GM23338 (cell line): ENCODE data around the gene TSPO2.

Experiments
- CTCF ChIP-seq, 2 experiments: fragments of 200-600 bp in 1 of 2; sonication (generic) in 1 of 2; conservative IDR thresholded peaks; 2 replicates each; pipeline versions ENCODE4 v1.5.1 to v1.6.1; 2016 to 2017; ENCODE audit warnings: antibody characterized with exemption in 2 of 2, low read depth in 2 of 2, mild to moderate bottlenecking in 2 of 2, moderate library complexity in 1 of 2
- POLR2AphosphoS5 ChIP-seq: IDR thresholded peaks from 2 replicates; pipeline ENCODE4 v1.6.1; 2016; ENCODE audit warnings: antibody characterized with exemption, low read depth
- REST ChIP-seq: IDR thresholded peaks from one replicate; pipeline ENCODE4 v1.6.1; 2018; ENCODE audit warnings: antibody characterized with exemption; ENCODE audit not compliant: unreplicated experiment

GRCh38 chr6:40998661-40999060, 43.6 kb upstream of the TSPO2 start:
- TF ChIP-seq CTCF (conservative IDR thresholded peaks at IDR 0.05; ENCODE audit: low read depth in 2 of 2) (no peak), POLR2AphosphoS5 (no peak), REST (no peak)
